ENCODE results near the gene CGN.

The CGN gene

GRCh38 chr1:151523326-151523725 is 12.1 kb downstream of the CGN start:
- H3K27ac ChIP-seq = no peak overlapping the region
- TF ChIP-seq CTCF (conservative IDR thresholded peaks at IDR 0.05) (no peak), ZFX (IDR thresholded peaks at IDR 0.05) (no peak)

GRCh38 chr1:151524736-151525135 is 13.5 kb downstream of the CGN start:
- no peak overlapping the region for H3K27ac ChIP-seq
- TF ChIP-seq CTCF (conservative IDR thresholded peaks at IDR 0.05) (no peak), ZFX (IDR thresholded peaks at IDR 0.05) (no peak)

- H3K27ac ChIP-seq = no peak overlapping the region
- TF ChIP-seq ZFX (IDR thresholded peaks at IDR 0.05) (no peak), CTCF (conservative IDR thresholded peaks at IDR 0.05) (no peak)
These were observed 15.7 kb downstream of the CGN start for GRCh38 chr1:151526735-151527525.

- no peak overlapping the region for H3K27ac ChIP-seq
- TF ChIP-seq ZFX (IDR thresholded peaks at IDR 0.05) (no peak), CTCF (conservative IDR thresholded peaks at IDR 0.05) (no peak)
These were observed 18.1 kb downstream of the CGN start for GRCh38 chr1:151529211-151529702.

GRCh38 chr1:151529781-151530180 is 18.6 kb downstream of the CGN start:
- no peak for TF ChIP-seq CTCF (conservative IDR thresholded peaks at IDR 0.05)
- TF ChIP-seq ZFX (IDR thresholded peaks at IDR 0.05) = no peak
- H3K27ac ChIP-seq = no peak overlapping the region

- no peak for TF ChIP-seq CTCF (conservative IDR thresholded peaks at IDR 0.05)
- TF ChIP-seq ZFX (IDR thresholded peaks at IDR 0.05) = no peak
- H3K27ac ChIP-seq = no peak overlapping the region
These were observed 19.3 kb downstream of the CGN start for GRCh38 chr1:151530461-151530860.

GRCh38 chr1:151533870-151534269 is 22.7 kb downstream of the CGN start:
- H3K27ac ChIP-seq = no peak overlapping the region
- no peak for TF ChIP-seq CTCF (conservative IDR thresholded peaks at IDR 0.05)
